Astrocyte (in vitro differentiated cells and primary cell): ENCODE data around the gene MPST. TPM values are rescaled to one million over a fixed set of nuclear protein-coding genes. Genes with fewer than 3 reads are reported as not detected.

Experiments
- DNase-seq: peaks from one replicate; pipeline ENCODE4 v3.0.0-alpha.2; 2010; ENCODE audit warnings: low read depth
- FAIRE-seq: peaks from 2 replicates; lab custom pipeline; 2011; peaks lifted over from hg19 to GRCh38; lab: Jason Lieb, UNC
- H2AFZ ChIP-seq: 2 replicates; pipeline ENCODE4 v1.6.0; 2012; ENCODE audit warnings: low read depth, low read length, inconsistent platforms
- H3K27ac ChIP-seq: 2 replicates; pipeline ENCODE4 v1.5.1; 2011; ENCODE audit warnings: low read depth, low read length, inconsistent platforms
- H3K27me3 ChIP-seq: 2 replicates; pipeline ENCODE4 v1.6.0; 2011; ENCODE audit warnings: low read length, inconsistent platforms; ENCODE audit not compliant: insufficient read depth
- H3K36me3 ChIP-seq: 2 replicates; pipeline ENCODE4 v1.5.1; 2011; ENCODE audit warnings: low read length, inconsistent platforms; ENCODE audit not compliant: insufficient read depth
- H3K4me1 ChIP-seq: 2 replicates; pipeline ENCODE4 v1.5.1; 2011; ENCODE audit warnings: low read length, inconsistent platforms; ENCODE audit not compliant: insufficient read depth
- H3K4me2 ChIP-seq: 2 replicates; pipeline ENCODE4 v1.6.0; 2012; ENCODE audit warnings: low read length, inconsistent platforms
- H3K4me3 ChIP-seq: 2 replicates; pipeline ENCODE4 v1.5.1; 2011; ENCODE audit warnings: low read depth, mild to moderate bottlenecking, low read length, inconsistent platforms; ENCODE audit not compliant: insufficient read depth
- H3K79me2 ChIP-seq: 2 replicates; pipeline ENCODE4 v1.6.0; 2012; ENCODE audit warnings: mild to moderate bottlenecking, low read length, inconsistent platforms; ENCODE audit not compliant: insufficient read depth
- H3K9ac ChIP-seq: 2 replicates; pipeline ENCODE4 v1.6.0; 2012; ENCODE audit warnings: mild to moderate bottlenecking, low read length, inconsistent platforms
- H3K9me3 ChIP-seq: 2 replicates; pipeline ENCODE4 v1.5.1; 2012; ENCODE audit warnings: low read depth, mild to moderate bottlenecking, low read length, inconsistent platforms; ENCODE audit not compliant: insufficient read depth
- H4K20me1 ChIP-seq: 2 replicates; pipeline ENCODE4 v1.6.0; 2012; ENCODE audit warnings: low read length, inconsistent platforms; ENCODE audit not compliant: insufficient read depth
- H3K27ac Mint-ChIP-seq: one replicate; pipeline ENCODE4 v1.8.0; 2021; ENCODE audit warnings: mild to moderate bottlenecking, mixed read lengths; ENCODE audit not compliant: unreplicated experiment
- H3K27me3 Mint-ChIP-seq: one replicate; pipeline ENCODE4 v1.8.0; 2021; ENCODE audit warnings: low read depth, mixed read lengths; ENCODE audit not compliant: unreplicated experiment
- H3K36me3 Mint-ChIP-seq: one replicate; pipeline ENCODE4 v1.8.0; 2021; ENCODE audit warnings: low read depth, mixed read lengths; ENCODE audit not compliant: unreplicated experiment
- H3K4me1 Mint-ChIP-seq: one replicate; pipeline ENCODE4 v1.8.0; 2021; ENCODE audit warnings: low read depth, mixed read lengths; ENCODE audit not compliant: unreplicated experiment
- H3K4me3 Mint-ChIP-seq: one replicate; pipeline ENCODE4 v1.8.0; 2021; ENCODE audit warnings: mild to moderate bottlenecking, moderate library complexity, mixed read lengths; ENCODE audit not compliant: unreplicated experiment
- H3K9me3 Mint-ChIP-seq: one replicate; pipeline ENCODE4 v1.8.0; 2021; ENCODE audit warnings: mild to moderate bottlenecking, mixed read lengths; ENCODE audit not compliant: unreplicated experiment
- CTCF ChIP-seq: IDR thresholded peaks from 2 replicates; pipeline ENCODE4 v1.5.1; 2011; ENCODE audit warnings: low read depth, mild to moderate bottlenecking, inconsistent platforms, low read length, moderate library complexity; ENCODE audit not compliant: insufficient read depth
- EZH2 ChIP-seq: IDR thresholded peaks from 2 replicates; pipeline ENCODE4 v1.6.1; 2012; ENCODE audit warnings: mild to moderate bottlenecking, low read length, inconsistent platforms; ENCODE audit not compliant: insufficient read depth
- total RNA-seq: library from RNA; stranded (reverse); gene quantifications from 2 replicates; pipeline ENCODE4 v1.2.1, GENCODE V29; 2021

The MPST gene
- total RNA-seq, 1 donor from 2014 or later = 67.8 TPM

- H3K79me2 ChIP-seq = peaks cover 29% of the 10 kb centered on the region
Measured at GRCh38 chr22:37022483-37023337, 3.2 kb downstream of the MPST start.

DNA sequence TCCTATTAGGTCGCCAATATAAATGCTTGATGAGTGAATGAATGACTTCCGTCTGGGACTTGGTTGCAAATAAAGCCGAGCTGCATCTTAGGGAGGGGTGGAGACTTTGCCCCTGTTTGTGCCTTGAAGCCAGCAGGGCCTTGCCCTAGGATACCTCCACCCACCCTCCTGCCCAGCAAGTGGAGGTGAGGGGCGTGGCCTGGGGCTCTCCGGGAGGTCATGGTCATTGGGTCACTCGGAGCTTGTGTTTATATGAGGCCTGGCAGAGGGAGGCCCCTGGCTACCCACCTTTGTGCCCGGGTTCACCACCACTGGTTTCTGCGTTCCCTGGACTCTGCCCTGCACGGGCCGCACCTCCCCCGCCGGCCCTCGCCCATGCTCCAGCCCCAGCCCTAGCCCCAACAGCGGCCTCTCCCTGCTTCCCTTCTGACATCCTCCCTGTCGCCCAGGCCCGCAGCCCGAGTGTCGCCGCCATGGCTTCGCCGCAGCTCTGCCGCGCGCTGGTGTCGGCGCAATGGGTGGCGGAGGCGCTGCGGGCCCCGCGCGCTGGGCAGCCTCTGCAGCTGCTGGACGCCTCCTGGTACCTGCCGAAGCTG lies 4.3 kb downstream of the MPST start:
- H2AFZ ChIP-seq = no peak overlapping the region
- Mint-ChIP-seq H3K4me1 (no peaks in the 10 kb centered on the region), H3K4me3 (no peak overlapping the region), H3K27ac (no peak overlapping the region), H3K9me3 (no peaks in the 10 kb centered on the region), H3K27me3 (no peaks in the 10 kb centered on the region), H3K36me3 (peaks cover 7% of the 10 kb centered on the region)
- FAIRE-seq (no peak), DNase-seq (no peak)
- H3K79me2 ChIP-seq = peaks cover 18% of the 10 kb centered on the region
- H3K27me3 ChIP-seq = no peaks in the 10 kb centered on the region
- H3K36me3 ChIP-seq = peaks cover 7% of the 10 kb centered on the region
- no peak overlapping the region for H3K4me2 ChIP-seq
- H3K9ac ChIP-seq = no peak overlapping the region
- no peak overlapping the region for H3K27ac ChIP-seq
- no peaks in the 10 kb centered on the region for H3K9me3 ChIP-seq
- TF ChIP-seq EZH2 = no peak
- no peak for TF ChIP-seq CTCF
- peaks cover 49% of the 10 kb centered on the region for H4K20me1 ChIP-seq
- no peak overlapping the region for H3K4me3 ChIP-seq
- H3K4me1 ChIP-seq = peaks cover 6% of the 10 kb centered on the region

More at GRCh38 chr22:37022483-37023337, 3.2 kb downstream of the MPST start:
- FAIRE-seq (no peak), DNase-seq (no peak)
- no peaks in the 10 kb centered on the region for H3K4me1 Mint-ChIP-seq
- H3K4me3 ChIP-seq = no peak overlapping the region
- H3K9me3 ChIP-seq = no peaks in the 10 kb centered on the region
- no peak overlapping the region for H3K4me3 Mint-ChIP-seq
- peaks cover 11% of the 10 kb centered on the region for H3K4me1 ChIP-seq
- TF ChIP-seq EZH2 (no peak), CTCF (no peak)
- no peak overlapping the region for H3K9ac ChIP-seq
- H2AFZ ChIP-seq = no peak overlapping the region
- H3K9me3 Mint-ChIP-seq = no peaks in the 10 kb centered on the region
- H4K20me1 ChIP-seq = peaks cover 57% of the 10 kb centered on the region
- H3K27me3 ChIP-seq = no peaks in the 10 kb centered on the region
- H3K4me2 ChIP-seq = no peak overlapping the region
- H3K36me3 ChIP-seq = peaks cover 7% of the 10 kb centered on the region
- peaks cover 7% of the 10 kb centered on the region for H3K36me3 Mint-ChIP-seq
- no peak overlapping the region for H3K27ac Mint-ChIP-seq
- H3K27ac ChIP-seq = no peak overlapping the region
- H3K27me3 Mint-ChIP-seq = no peaks in the 10 kb centered on the region
